ENCODE measurements around the gene KRT83.

The KRT83 gene

DNA sequence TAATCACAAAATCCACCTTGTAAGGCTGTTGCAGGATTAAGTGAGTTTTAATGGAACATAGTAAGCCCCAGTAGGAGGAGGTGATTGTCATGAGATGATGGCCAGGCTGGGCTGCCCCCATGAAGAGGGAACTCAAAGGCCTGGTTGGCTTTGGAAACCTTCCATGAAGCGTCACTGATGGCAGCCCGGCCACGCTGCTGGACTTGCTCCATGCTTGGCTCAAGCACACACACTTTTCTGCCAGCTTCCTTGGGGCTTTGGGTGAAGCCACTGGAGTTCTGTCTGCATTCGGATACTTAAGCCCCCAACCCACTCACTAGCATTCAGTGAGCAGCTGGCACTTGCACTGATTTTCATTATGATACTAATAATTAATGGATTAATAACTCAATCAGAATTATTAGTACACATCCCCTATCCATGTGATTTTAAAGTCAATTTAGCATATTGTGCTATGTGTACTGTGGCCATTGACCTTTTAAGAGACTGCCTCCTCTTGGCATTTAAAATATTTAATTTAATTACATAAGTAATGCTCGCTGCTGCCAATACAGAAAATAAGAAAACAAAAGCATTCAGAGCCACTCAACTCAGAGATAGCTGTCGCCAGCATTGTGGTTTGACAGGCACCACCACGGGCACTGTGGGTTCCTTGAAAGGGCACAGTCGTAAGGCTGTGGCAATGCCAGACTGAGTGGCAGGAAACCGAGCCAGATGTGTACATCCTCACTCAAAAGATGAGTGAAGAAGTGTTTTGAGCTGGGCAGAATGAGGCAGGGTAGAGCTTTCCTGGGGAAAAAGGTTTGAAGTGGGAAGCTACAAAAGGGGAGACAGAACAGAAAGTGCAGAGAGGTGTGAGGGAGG is 30.2 kb upstream of the KRT83 start:
- Histone ChIP-seq H3K9me3 (ENCODE audit: control insufficient read depth, insufficient read depth, low read length) (no peaks in the 10 kb centered on the region), H3K79me2 (ENCODE audit: control insufficient read depth, low read length) (no peaks in the 10 kb centered on the region), H3K36me3 (ENCODE audit: control insufficient read depth, low read length) (no peaks in the 10 kb centered on the region), H4K20me1 (ENCODE audit: control insufficient read depth, insufficient read depth, low read depth, low read length) (no peaks in the 10 kb centered on the region), H3K4me2 (ENCODE audit: low read length) (no peak overlapping the region), H3K27me3 (ENCODE audit: control insufficient read depth, low read length) (peaks cover 34% of the 10 kb centered on the region), H3K4me3 (ENCODE audit: low read length) (no peak overlapping the region), H3K4me1 (ENCODE audit: control insufficient read depth, low read length) (no peaks in the 10 kb centered on the region), H3K9me2 (replicated peaks; ENCODE audit: control insufficient read depth, low read length) (no peaks in the 10 kb centered on the region), H3F3A (ENCODE audit: control insufficient read depth, insufficient read depth) (no peaks in the 10 kb centered on the region), H3K27ac (ENCODE audit: low read depth, low read length) (no peak overlapping the region)
- TF ChIP-seq, protein P1, sequence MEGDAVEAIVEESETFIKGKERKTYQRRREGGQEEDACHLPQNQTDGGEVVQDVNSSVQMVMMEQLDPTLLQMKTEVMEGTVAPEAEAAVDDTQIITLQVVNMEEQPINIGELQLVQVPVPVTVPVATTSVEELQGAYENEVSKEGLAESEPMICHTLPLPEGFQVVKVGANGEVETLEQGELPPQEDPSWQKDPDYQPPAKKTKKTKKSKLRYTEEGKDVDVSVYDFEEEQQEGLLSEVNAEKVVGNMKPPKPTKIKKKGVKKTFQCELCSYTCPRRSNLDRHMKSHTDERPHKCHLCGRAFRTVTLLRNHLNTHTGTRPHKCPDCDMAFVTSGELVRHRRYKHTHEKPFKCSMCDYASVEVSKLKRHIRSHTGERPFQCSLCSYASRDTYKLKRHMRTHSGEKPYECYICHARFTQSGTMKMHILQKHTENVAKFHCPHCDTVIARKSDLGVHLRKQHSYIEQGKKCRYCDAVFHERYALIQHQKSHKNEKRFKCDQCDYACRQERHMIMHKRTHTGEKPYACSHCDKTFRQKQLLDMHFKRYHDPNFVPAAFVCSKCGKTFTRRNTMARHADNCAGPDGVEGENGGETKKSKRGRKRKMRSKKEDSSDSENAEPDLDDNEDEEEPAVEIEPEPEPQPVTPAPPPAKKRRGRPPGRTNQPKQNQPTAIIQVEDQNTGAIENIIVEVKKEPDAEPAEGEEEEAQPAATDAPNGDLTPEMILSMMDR (IDR thresholded peaks at IDR 0.05; ENCODE audit: low read depth, low read length, poor library complexity, severe bottlenecking): no peak
- TF ChIP-seq EZH2phosphoT487 (IDR thresholded peaks at IDR 0.05; ENCODE audit: borderline replicate concordance, low read length): no peak

DNA sequence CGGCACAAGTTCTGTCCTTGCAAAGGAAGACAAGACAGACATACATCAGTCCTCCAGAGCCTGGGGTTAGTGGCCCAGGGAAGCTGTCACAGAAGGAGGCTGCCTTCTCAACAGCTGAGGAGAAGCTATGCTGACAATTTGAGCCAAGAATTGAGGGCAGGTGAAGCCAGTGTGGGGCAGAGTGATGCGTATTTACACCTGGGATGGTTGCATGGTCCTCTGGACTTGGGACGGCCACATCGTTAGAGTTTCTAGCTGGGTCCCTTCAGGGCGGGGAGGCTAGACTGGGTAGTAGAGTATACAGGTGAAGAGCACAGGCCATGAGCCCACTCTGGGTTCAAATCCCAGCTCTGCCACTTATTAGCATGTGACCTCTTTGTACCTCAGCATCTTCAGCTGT is 29.6 kb upstream of the KRT83 start:
- Histone ChIP-seq H3K27me3 (ENCODE audit: control insufficient read depth, low read length) (peaks cover 35% of the 10 kb centered on the region), H3K36me3 (ENCODE audit: control insufficient read depth, low read length) (no peaks in the 10 kb centered on the region), H4K20me1 (ENCODE audit: control insufficient read depth, insufficient read depth, low read depth, low read length) (no peaks in the 10 kb centered on the region), H3F3A (ENCODE audit: control insufficient read depth, insufficient read depth) (no peaks in the 10 kb centered on the region), H3K9me2 (replicated peaks; ENCODE audit: control insufficient read depth, low read length) (no peaks in the 10 kb centered on the region), H3K79me2 (ENCODE audit: control insufficient read depth, low read length) (no peaks in the 10 kb centered on the region), H3K4me1 (ENCODE audit: control insufficient read depth, low read length) (no peaks in the 10 kb centered on the region), H3K4me2 (ENCODE audit: low read length) (no peak overlapping the region), H3K27ac (ENCODE audit: low read depth, low read length) (no peak overlapping the region), H3K9me3 (ENCODE audit: control insufficient read depth, insufficient read depth, low read length) (no peaks in the 10 kb centered on the region), H3K4me3 (ENCODE audit: low read length) (no peak overlapping the region)
- TF ChIP-seq, protein P1 (IDR thresholded peaks at IDR 0.05; ENCODE audit: low read depth, low read length, poor library complexity, severe bottlenecking): no peak
- TF ChIP-seq EZH2phosphoT487 (IDR thresholded peaks at IDR 0.05; ENCODE audit: borderline replicate concordance, low read length): no peak

GRCh38 chr12:52350021-52350620 is 28.9 kb upstream of the KRT83 start:
- no peak overlapping the region for H3K27ac ChIP-seq (ENCODE audit: low read depth, low read length)
- TF ChIP-seq EZH2phosphoT487 (IDR thresholded peaks at IDR 0.05; ENCODE audit: borderline replicate concordance, low read length): no peak
- TF ChIP-seq, protein P1 (IDR thresholded peaks at IDR 0.05; ENCODE audit: low read depth, low read length, poor library complexity, severe bottlenecking): no peak
- H3K9me2 ChIP-seq (replicated peaks; ENCODE audit: control insufficient read depth, low read length): no peaks in the 10 kb centered on the region
- H3K9me3 ChIP-seq (ENCODE audit: control insufficient read depth, insufficient read depth, low read length): no peaks in the 10 kb centered on the region
- H3K79me2 ChIP-seq (ENCODE audit: control insufficient read depth, low read length): no peaks in the 10 kb centered on the region
- no peaks in the 10 kb centered on the region for H4K20me1 ChIP-seq (ENCODE audit: control insufficient read depth, insufficient read depth, low read depth, low read length)
- H3F3A ChIP-seq (ENCODE audit: control insufficient read depth, insufficient read depth): no peaks in the 10 kb centered on the region
- no peaks in the 10 kb centered on the region for H3K4me1 ChIP-seq (ENCODE audit: control insufficient read depth, low read length)
- no peak overlapping the region for H3K4me3 ChIP-seq (ENCODE audit: low read length)
- H3K36me3 ChIP-seq (ENCODE audit: control insufficient read depth, low read length): no peaks in the 10 kb centered on the region
- no peak overlapping the region for H3K4me2 ChIP-seq (ENCODE audit: low read length)
- H3K27me3 ChIP-seq (ENCODE audit: control insufficient read depth, low read length): peaks cover 32% of the 10 kb centered on the region

All from DOHH2 (cell line).